HUDEP-2 (cell line): Measurements from ENCODE around the gene BOC.

ENCODE experiments used
- DNase-seq, 76 experiments: peaks; one replicate each; lab custom pipeline; 2025; ENCODE audit not compliant: unreplicated experiment in 76 of 76; lab: John Stamatoyannopoulos, UW

BOC gene

DNA sequence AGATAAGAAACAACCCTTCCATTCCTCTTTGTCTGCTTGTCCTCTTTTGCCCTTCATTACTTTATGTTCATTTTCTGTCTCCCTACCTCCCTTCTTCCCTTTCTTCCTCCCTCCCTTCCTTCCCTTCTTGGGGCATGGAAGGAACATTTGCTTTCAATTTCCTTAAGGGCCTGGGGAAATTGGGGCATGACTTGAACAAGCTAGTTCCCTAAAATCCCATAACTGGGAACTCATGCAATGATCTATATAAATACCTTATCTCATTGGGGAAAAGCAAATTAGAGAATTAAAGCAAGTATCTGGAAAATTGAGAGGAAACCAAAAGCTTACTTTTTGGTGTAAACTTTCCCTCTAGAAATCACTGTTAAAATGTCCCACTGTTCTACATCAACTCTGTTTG lies 35.7 kb downstream of the BOC start:
- no peak for DNase-seq

- no peak for DNase-seq
These were observed 36.5 kb downstream of the BOC start for GRCh38 chr3:113247675-113248458.

DNA sequence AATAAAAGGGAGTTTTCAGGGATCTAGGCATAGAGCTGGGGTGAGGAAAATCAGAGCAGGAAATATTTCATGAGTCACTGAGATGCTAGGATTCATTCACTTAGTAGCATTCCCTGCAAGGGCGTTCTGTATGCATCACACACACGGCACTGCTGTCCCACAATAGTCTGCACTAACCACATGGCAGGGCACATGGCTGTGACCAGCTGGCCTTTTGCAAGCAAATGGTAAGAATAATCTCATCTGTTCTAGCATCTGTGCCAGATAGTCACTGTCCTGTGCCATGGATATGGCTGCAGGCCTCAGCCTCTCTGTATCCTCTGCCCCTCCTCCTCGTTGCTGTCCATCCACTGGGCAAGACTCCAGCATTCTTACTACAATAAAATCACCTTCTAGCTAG lies 37.8 kb downstream of the BOC start:
- DNase-seq: no peak

DNA sequence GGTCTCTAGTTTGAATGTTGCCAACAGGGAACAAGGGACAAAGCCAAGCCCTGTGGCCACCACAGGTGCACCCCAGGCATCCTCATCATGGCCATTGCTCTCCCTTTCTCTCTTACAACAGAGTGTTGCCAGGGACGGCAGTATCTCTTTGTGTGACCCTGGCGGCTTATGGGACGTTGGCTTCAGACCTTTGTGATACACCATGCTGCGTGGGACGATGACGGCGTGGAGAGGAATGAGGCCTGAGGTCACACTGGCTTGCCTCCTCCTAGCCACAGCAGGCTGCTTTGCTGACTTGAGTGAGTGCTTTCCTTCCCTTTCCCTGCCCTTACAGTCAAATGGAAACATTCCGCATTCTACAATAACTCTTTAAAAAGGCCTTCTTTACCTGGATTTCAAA lies 38.2 kb downstream of the BOC start:
- DNase-seq: no peak

DNA sequence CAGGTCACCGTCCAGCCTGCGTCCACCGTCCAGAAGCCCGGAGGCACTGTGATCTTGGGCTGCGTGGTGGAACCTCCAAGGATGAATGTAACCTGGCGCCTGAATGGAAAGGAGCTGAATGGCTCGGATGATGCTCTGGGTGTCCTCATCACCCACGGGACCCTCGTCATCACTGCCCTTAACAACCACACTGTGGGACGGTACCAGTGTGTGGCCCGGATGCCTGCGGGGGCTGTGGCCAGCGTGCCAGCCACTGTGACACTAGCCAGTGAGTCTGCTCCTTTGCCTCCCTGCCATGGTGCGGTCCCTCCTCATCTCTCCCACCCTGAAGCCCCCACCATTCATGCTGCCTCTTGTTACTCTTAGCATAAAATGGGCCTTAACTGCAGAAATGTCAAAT lies 39.2 kb downstream of the BOC start:
- no peak for DNase-seq

DNA sequence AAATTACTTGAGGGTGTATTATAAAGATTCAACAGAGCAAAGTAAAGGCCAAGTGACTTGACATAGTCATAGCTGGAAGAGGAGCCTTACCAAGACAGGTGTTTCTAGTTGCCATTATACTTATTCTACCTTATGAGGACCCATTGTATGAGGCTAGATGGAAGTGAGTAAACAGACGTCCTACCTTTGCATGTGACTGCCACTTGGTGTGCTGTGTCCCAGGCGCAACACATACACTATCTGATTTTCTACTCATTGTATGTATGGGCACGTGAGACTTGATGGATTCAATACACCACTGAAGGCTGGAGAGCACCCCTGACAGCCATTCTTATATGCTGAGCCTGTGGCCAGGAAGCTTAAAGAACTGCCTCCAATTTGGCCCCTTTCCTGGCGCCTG lies 40.5 kb downstream of the BOC start:
- no peak for DNase-seq

- no peak for DNase-seq
These were observed 41.2 kb downstream of the BOC start for GRCh38 chr3:113252553-113252952.

DNA sequence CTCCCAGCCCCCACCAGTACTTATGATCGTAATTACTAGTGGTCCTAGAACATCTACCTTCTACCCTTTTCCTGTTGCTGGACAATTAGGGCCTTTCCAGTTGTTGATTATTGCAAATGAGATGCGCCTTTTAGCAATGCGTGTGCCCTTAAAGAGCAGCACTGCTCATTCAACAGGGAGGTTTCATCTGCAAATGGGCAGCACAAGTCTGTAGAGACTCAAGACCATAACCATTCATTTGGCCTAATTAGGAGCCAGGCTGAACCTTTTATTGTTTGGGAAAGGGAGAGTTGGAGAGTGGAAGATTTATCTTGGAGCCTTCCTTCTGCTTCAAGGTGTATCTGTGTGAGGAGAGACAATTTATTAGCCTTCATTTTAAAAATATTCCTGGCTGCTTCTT lies 42.3 kb downstream of the BOC start:
- DNase-seq: no peak

GRCh38 chr3:113254171-113254947 lies 43.0 kb downstream of the BOC start:
- no peak for DNase-seq

DNA sequence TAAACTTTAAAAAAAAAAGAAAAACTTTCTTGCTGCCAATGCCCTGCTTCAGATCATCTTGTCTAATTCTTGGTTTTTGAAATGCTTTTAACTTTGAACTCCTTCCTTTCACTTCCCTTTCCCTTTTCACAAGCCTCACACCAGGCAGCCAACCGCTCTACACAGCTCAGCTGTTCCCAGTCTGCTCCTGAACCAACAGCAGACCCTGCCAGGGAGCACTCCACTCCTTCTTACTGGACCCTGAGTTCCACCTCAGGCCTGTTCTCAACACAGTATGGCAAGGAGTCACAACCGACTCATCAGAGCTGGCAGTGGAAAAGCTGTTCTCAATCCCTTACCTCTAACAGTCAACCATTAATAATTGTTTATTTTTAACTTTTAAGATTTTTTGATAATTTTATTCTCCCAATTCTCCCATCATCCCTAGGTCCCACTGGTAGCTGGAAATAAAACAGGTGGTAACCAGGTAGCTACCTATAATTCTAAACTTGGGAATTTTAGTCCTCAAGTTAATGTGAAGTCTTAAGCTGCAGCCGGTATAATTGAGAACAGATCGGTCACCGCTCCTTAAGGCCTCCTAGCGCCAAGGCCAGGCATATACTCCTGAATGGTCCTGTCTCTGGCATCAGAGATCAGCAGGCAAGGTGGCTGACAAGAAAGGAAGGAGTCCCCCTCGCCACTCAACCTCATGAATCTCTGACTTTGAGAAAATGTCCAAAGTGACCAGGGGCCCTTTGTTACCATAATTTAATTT lies 43.9 kb downstream of the BOC start:
- no peak for DNase-seq

DNA sequence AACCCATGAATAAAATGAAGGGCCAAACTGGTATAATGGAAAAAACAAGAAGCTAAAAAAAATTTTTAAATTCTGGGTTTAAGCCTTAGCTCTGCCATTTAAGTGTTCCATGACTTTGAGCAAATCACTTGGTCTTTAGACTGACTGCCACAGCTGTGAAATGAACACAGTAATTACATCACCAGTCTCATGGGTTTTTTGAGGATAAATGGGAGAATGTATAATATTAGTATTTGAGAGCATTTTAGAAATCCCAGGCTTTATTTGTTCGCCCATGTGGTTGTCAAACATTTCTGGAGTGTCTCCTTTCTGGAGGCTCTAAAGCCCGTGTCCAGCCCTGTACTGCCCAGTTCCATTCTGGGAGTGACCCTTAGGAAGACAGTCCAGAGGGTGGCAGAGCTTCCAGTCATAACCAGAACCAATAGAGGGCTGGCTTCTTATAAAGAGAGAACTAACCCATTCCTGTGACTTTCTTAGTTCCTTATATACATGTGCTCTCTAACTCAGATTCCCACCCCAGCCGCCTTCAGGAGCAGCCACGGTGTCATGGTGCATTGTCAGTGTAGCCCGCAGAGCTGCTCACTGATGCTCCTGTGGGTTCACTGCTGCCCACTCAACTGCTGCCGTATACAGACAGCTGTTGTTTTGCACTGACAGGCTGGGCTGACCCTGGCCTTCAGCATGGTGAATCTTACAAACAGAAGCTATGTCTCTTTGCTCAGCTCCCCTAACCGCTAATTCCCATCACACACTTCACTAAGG lies 44.7 kb downstream of the BOC start:
- DNase-seq: no peak

DNA sequence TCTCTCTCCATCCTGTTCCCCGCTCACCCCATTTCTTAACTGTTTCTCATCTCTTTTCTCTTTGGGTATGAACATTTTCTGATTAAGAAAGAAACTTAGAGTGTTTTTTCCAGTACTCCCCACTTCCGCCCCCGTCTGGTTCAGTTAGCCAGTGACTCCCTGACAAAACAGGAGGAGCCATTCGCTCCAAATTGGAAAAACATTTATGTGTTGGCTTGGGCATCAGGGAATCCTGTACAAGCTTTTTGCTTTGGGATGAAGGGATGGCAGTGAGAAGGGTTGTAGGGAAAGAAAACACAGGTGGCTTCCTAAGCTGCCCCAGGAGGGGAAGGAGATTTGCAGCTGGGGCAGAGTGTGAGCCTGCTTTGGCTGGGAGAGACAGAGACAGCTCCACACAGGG lies 47.0 kb downstream of the BOC start:
- no peak for DNase-seq

- no peak for DNase-seq
These were observed 47.8 kb downstream of the BOC start for GRCh38 chr3:113259196-113259595.

- no peak for DNase-seq
These were observed 49.8 kb downstream of the BOC start for GRCh38 chr3:113261063-113261625.

GRCh38 chr3:113261626-113262303 lies 50.4 kb downstream of the BOC start:
- DNase-seq: no peak

DNA sequence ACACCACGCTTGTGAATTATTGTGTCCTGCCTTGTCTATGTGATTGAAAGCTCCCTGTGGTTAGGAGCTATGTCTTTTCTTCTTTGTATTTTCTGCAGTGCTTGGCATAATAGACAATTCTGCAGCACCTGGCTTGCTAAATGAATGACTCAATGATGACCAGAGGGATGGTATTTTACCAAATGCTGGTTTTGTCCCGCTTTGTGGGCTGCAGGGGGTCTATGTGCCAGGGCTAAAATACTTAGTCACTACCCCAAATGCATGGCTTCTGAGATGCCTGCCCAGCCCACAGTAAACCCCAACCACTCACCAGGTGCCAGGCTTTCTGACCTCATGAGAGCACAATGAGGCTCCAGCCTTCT lies 50.9 kb downstream of the BOC start:
- no peak for DNase-seq

- no peak for DNase-seq
These were observed 51.7 kb downstream of the BOC start for GRCh38 chr3:113263020-113263419.

GRCh38 chr3:113263778-113264177 lies 52.4 kb downstream of the BOC start:
- DNase-seq: no peak

- DNase-seq: no peak
These were observed 53.1 kb downstream of the BOC start for GRCh38 chr3:113264283-113265131.
